ENCODE results near the gene MTOR.
"Not testable (repeated sequence)": the region's sequence is repeated elsewhere in the genome, so short reads cannot be mapped to it uniquely, and the experiment has no call there.

Gene MTOR

DNA sequence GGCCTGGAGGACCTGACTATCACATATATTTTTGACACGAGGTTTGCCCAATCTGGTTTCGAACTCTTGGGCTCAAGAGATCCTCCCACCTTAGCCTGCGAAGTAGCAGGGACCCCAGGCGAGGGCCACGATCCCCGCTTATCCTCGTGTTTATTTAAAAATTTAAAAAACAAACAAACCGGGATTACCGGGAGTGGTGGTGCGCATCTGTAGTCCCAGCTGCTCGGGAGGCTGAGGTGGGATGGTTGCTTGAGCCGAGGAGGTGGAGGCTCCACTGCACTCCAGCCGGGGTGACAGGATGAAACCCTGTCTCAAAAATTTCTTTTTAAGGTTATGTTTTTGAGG, 162.2 kb downstream of the MTOR start:
- no peak for DNase-seq

DNA sequence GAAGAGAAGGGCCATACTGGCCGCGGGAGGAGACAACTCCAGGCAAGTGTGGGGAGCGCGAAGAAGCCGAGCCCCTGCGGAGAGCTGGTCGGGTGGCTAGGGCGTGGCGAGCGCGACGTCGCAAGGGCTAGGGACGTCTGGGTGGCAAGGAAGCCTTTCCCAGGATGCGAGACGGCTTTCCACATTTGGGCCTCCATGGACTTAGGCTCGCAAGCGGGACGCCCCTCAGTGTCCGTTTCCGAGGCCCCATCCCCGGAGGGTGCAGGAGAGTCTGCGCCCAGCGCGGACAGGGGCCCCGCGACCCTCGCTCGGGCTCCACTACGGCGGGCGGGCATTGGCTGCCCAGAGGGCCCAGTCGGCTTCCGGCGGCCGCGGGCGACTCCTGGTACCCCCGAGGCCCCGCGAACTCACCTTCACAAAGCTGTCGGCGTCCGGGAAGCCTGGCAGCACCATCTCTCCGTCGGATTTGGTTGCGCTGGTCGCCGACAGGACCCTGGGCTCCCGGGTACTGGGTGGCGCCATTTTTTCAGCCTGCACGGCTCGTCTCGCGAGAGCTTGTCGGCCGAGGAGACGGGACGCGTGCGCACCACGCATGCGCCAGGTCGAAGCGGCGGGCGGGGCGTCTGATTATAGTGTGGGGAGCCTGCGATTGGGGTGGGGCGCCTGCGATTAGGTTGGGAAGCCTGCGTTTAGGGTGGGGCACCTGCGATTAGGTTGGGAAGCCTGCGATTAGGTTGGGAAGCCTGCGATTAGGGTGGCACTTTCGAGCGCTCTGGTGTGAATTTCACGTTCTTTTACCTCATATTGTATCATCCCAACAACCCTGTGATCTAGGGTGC, 162.8 kb downstream of the MTOR start, which contains the start of gene EXOSC10:
TSS of gene EXOSC10 (minus strand) at position 560 of the 839 bp plus-strand sequence. CDS start at position 522, 38 bp downstream.
- peak; percentile 97 for DNase-seq

DNA sequence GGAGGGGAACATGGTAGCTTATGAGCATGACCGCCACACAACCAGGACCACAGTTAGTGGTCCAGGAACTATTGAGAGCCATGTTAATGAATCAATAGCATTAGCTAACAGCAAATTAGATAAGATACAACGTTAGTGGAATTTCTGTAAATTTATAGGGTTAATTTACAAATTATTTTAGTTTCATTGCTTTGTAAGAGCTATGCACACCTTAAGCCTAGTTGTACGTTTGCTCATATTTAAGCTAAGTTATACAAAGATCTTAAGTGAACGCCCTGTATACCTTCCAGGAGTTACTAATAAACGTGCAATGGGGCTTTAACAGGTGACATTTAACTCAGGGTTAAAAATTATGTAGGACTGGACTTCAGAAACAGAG, 163.4 kb downstream of the MTOR start:
- DNase-seq: no peak

DNA sequence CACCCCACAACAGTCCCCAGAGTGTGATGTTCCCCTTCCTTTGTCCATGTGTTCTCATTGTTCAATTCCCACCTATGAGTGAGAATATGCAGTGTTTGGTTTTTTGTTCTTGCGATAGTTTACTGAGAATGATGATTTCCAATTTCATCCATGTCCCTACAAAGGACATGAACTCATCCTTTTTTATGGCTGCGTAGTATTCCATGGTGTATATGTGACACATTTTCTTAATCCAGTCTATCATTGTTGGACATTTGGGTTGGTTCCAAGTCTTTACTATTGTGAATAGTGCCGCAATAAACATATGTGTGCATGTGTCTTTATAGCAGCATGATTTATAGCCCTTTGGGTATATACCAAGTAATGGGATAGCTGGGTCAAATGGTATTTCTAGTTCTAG, 178.6 kb downstream of the MTOR start:
- not testable (repeated sequence) for DNase-seq

DNA sequence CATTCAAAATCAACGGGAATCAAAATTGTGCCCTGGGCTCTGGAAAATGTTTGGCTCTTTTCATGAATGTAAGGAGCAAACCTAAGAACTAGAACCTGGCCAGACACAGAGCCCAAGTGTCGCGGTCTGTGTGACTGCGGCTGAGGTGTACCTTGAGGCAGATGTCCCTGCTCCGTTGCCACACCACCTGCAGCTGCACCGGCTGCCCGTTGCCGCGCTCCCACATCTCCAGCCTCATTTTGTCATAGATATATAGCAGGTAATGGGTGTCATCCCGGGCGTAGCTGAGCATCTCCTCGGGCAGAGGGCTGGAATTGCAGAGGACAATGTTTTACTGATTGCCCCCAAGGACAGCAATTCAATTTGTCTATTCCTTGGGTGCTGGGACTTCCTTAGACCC, 181.4 kb downstream of the MTOR start:
- DNase-seq: no peak

DNA sequence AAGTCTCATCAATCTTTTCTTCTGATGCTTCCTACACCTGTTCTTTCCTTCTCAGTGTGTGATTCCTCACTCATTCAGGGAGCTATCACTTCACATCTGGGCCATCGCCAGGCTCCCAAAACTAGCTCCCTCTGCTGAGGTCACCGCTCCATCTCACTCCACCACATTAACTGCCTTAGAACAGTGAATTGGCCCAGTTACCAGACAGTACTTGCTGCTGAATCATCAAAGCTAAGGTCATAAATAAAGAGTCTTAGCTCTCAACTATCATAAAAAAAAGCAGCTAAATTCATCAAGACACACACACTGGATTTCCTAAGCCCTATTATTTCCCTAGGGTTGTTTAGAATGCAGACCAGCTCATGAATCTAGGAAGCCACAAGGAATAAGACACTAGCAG, 183.7 kb downstream of the MTOR start:
- DNase-seq: no peak

DNA sequence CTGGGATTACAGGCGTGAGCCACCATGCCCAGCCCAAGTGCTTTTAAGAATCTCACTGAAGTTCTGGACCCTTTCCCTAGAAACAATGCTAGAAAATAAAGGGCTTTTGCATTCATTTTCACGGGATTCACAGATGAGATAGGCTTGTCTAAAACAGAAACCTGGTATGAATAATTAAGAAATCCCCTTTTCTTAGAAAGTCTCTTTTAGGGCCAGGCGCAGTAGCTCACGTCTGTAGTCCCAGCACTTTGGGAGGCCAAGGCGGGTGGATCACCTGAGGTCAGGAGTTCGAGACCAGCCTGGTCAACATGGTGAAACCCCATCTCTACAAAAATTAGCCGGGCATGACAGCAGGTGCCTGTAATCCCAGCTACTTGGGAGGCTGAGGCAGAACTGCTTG, 189.0 kb downstream of the MTOR start:
- DNase-seq: not testable (repeated sequence)

DNA sequence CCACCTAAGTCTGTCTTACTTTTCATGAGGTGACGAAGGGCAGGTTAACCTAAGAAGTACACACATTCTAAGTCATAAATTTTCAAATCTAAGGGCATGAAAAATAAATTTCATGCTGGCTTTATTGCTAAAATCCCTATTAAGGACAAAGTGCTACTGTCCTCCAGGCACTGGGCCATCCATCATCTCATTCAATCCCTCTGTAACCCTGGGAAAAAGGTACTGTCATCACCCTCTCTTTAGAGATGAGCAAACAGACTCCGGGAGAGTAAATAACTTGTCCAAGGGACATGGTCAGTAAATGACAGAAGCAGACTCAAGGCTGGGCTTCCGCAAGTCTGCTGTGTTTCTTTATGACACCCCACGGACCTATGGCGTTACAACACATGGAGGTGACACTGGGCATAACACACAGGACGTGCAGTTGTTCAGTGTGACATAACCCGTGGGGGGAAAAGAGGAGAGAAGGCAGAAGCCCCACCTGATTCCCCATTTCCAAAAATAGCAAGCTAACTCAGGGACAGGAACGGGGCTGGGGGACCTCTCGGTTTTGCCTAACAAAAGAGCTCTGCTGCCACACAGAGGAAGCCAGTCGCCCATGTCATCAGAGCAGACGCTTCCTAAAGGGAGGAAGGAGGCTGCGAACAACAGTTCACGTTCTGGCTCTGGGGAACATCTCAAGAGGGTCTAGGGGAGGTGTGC, 190.0 kb downstream of the MTOR start:
- DNase-seq: no peak

DNA sequence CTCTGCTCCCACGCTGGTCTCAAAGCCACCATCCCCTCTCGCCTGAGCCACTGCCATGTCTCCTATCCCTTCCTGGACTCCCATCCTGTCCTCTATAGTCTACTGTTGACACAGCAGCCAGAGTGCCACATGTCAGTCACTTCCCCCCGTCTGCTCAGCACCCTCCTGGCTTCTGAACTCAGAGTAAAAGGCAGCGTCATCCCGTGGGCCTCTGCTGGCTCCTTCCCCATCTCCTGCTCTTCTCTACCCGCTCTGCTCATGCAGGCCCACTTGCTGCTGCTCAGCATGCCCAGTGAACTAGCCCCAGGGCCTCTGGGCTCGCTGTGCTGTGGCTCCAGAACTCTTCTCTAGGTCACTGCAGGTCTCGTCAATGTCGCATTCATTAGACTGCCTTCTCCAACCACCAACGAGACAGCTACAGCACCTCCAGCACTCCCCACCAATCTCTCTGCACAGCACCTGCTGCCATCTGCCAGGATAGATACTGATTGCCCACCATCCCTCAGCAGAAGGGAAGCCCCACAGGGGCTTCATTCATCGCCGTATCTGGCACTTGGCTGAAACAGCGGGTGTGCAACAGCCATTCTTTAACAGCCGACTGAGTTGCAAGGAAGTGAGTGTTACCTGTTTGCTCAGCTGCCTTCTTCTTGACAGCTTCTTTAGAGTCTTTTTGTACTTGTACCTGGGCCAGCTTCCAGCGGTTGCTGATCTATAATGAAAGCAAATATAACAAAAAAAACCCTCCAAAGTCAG, 190.7 kb downstream of the MTOR start:
- DNase-seq: no peak

DNA sequence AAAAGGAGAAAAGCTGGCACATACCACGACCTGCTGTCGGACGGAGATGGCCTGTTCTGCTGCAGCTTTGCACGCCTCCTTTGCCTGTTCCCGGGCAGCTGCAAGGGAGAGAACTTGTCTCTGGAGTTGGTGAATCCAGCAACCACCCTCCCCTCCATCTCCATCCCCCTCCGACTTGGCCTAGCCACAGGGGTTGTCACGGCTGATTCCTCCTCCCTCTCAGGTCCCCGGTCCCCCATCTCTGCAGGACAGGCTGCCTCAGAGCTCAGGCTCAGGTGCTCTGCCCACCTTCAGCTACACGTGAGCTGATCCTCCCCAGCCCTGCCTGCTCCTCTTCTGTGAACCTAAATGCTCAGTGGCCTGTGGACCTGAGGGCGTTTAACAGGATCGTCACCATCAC, 191.5 kb downstream of the MTOR start:
- DNase-seq: no peak

DNA sequence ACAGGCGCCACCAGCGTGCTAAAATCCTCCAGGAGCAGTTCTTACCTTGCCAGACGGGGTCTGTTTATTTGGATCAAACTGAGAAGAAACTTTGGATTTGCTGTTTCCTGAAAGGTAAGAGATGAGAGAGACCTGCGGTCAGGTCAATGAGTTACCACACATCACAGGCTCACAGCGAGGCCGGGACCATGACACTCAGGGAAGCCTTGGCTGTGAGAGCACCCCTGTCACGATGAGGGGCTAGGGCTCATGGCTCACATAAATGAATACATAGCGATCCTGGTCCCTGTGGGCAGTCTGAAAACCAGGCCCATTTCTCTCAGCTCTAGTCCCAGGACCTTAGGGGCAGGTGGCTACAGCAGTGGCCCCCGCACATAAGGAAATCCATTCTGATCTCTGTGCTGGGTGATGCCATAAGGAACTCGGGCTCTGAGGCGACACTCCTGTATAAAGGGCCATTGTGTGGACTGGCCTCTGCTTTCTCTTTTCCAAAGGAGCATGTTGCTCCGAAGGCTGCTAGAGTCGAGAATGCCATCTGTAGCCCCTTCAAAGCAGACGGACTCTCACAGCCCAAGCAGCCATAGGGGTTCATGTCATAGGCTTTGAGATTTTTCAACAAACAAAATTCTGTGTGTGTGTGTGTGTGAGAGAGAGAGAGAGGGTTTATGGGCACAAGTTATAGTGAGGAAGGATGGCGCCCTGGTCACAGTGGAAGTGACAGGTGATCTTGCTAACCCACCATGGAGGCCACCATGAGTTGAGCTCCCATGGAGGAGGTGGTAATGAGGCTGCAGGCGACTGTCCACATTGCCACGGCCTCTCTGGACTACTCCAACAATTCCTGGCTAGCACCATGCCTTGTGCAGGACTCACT, 193.5 kb downstream of the MTOR start:
- DNase-seq: no peak

DNA sequence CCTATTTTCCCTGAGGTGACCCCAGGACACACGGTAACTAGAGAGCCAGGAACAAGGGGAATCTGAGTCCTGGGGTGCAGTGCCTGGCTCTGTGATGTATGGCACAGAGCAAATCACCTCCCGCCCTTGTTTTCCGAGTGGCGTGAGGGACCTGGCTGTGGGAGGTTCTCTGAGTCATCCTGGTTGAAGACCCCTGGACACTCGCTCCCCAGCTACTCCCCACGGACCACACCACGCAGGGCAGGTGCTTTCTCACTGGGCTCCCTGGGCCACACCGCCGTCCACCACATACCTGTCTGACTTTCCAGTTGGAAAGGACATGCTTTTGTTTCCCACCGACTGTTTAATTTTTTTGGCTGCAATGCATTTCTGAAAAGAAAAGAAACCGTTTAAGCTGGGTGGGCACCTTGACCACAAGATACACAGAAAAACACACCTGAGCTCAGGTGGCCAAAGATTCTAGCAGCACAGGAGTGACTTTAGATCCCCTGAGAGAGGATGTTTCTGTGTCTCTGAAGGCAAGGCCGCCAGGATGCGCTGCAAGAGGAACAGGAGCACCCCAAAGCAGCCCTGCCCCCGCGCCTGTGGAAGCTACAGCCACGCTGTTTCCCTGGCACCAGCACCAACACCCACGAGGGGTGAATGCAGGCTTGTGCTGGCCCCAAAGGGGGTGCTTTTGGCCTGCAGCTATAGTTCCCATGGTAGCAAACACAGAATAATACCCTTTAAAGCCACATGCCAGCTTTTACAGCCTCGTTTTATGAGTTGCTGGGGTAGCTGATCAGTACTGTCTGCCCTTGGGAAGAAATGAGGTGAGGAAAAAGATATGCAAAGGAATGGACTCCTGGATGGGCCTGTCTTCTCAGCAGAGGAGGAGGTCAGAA, 194.4 kb downstream of the MTOR start:
- no peak for DNase-seq

DNA sequence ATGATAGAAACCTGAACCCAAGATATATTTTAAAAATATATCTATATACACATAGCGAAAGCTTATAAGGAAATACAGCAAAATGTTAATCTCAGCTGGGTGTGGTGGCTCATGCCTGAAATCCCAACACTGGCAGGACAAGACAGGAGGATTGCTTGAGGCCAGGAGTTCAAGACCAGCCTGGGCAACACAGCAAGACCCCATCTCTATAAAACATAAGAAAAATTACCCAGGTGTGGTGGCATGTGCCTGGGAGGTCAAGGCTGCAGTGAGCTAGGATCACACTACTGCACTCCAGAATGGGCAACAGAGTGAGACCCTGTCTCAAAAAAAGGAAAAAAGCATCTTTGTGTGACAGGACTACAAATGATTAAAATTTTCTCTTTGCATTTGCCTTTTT, 196.6 kb downstream of the MTOR start:
- no peak for DNase-seq

DNA sequence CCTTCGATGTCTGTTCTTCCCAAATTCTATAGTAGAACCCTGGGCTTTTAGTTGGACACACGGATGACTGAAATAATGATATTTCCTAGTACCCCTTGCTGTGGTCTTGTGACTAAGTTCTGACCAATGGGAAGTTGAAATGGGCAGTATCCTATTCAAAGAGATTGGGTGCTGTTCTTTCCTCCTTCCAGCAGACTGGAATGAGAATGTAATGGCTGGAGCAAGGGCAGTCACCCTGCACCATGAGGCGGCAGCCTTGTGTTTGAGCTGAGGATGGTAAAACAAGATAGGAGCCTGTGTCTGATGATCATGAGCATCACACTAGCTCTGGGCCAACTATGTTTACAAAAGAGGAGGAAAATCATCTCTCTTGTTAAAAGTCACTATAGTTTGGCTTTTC, 197.4 kb downstream of the MTOR start:
- DNase-seq: no peak

DNA sequence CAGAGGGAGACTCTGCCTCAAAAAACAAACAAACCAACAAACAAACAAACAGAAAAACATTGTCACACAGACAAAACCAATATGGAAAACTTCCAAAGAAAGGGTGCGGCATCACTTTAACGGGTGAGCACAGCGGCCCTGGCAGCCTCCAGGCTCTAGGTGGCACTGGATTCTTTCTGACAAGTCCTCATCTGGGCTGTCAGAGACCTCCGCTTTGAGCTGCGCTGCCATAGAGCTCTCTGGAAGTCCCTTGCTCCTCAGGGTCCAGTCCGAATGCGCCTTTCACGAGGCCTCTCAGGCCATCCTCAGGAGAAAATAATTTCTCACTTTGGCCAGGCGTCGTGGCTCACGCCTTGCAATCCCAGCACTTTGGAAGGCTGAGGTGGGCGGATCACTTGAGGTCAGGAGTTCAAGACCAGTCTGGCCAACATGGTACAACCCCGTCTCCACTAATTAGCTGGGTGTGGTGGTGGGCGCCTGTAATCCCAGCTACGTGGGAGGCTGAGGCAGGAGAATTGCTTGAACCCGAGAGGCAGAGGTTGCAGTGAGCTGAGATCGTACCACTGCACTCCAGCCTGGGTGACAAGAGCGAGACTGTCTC, 198.3 kb downstream of the MTOR start:
- not testable (repeated sequence) for DNase-seq

DNA sequence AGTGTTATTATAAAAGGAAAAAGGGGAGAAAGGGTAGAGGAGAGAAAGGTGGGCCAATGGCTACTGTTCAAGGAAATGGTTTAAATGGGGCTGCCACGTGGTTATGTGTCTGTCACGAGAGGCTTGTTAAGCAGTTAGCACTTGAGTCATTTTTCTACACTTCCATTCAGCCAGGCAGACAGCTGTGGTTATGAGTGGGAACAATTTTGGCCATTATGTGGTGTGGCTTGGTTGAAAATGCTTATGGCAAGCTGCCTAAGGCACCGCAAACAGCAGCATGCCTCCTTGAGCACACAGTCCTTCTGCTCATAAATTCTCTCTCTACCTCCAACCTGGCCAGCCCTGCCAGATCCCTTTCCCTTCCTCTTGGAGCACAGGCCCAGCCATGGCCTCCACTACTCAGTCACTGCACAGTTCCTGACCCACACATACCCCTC, 199.4 kb downstream of the MTOR start:
- no peak for DNase-seq

DNA sequence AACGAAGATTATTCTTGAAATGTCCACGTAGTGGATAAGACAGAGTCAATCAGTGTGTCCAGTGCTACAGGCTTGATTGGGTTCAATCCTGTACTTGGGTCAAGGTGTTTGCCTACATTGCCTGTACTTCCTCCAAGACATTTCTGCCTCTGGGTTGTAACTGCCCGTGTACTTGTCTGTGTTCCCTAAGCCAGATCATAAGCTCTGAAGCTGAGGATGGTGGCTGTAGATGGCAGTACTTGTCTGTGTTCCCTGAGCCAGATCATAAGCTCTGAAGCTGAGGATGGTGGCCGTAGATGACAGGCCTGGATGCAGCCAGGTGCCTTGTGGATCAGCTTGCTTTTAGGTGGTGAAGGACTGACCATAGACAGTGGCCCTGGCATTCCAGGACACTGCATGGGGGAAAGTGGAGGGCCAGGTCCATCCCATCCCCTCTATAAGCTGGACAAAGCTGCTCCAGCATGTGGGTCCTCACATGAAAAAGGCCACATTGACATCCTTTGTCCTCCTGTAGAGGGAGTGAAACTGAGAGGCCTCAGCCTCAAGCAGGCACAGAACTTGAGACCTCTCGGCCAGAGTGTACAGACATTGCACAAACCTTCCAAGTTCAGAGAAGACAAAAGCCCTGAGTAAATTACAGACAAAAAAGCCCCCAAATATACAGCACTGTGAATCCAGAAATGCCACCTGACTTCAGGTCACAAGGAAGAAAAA, 200.5 kb downstream of the MTOR start:
- no peak for DNase-seq

DNA sequence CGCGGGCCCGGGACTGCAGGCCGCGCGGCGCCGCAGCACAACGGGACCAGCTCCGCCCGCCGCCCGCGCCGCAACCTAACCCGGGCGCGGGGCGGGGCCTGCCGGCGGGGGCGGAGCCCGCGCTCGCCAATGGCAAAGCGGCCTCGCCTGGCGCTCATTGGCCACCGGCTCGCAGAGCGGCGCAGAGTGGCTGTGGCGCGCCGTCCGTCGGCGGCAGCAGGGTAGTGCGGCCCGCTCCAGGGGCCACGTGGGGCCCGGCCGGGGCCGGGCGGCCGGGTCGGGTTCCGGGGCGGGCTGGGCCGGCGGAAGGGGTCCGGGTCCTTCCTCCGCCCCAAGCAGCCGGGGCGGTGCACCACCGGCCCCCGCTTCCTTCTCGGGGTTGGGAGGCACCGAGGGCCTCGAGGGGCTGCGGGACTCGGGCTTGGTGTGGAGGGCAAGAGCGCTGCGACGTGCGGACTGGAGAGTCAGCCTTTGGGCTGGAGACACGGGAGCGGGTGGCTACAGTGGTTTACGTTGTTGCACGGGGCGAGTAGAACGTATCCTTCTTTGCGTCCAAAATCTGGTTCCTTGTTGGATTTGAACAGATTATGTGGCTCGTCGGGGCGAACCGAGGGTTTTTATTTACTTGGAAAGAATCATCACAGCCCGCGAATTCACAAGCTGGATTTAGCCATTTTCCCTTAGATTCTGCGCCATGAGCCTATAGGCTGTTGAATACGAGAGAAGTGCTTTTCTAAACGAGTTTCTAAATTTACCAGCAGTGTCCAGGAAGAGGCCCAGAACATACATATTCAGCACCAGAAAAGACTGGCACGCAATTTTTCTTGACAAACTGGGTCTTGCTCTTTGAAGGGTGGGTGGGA, 202.2 kb downstream of the MTOR start, which contains the start of gene SRM:
TSS of gene SRM (minus strand) at position 51 of the 863 bp plus-strand sequence. CDS start 75 bp downstream, outside the sequence.
- DNase-seq: peak; percentile 97
